ENCODE measurements around the gene NCS1.

Gene NCS1

DNA sequence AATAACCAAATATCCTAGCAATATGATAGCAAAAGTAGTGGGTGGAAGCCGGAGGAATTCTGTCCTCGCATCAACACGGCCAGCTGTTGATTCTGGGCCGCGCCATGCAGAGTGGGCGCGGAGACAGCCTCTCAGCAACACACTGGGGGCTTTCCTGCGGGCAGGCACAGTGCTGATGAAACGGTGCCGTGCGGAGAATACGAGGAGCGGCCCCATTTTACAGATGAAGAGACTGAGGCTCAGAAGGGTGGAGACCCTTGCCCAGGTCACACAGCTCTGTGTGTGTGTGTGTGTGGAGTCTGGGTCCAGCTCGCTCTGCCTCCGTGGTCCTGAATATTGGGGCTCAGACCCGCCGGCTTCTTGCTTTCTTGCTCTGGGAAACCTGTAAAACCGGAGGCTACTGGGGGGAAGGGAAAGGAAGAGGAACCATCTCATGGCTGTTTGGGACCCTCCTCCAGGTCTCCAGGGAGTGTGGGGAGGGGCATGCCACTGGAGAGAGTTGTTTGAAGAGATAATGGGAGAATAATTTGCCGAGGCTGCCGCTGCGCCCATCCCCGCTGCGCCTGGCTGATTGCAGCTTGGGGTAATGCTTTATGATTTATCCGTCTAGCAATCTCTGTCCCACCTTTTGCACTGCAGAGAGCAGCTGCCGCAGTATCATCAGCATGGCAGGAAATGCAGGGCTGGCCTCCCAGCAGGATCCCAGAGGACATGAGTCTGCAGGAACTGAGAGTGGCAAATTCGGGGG, 36.6 kb downstream of the NCS1 start:
- POLR2A ChIA-PET: no interaction called here
- TF ChIP-seq, protein P1, sequence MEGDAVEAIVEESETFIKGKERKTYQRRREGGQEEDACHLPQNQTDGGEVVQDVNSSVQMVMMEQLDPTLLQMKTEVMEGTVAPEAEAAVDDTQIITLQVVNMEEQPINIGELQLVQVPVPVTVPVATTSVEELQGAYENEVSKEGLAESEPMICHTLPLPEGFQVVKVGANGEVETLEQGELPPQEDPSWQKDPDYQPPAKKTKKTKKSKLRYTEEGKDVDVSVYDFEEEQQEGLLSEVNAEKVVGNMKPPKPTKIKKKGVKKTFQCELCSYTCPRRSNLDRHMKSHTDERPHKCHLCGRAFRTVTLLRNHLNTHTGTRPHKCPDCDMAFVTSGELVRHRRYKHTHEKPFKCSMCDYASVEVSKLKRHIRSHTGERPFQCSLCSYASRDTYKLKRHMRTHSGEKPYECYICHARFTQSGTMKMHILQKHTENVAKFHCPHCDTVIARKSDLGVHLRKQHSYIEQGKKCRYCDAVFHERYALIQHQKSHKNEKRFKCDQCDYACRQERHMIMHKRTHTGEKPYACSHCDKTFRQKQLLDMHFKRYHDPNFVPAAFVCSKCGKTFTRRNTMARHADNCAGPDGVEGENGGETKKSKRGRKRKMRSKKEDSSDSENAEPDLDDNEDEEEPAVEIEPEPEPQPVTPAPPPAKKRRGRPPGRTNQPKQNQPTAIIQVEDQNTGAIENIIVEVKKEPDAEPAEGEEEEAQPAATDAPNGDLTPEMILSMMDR (IDR thresholded peaks at IDR 0.05; ENCODE audit: control extremely low read depth, extremely low read depth, low read depth, missing control alignments): no peak
- DNase-seq (ENCODE audit: extremely low spot score): no peak
- CTCF ChIA-PET: no interaction called here

DNA sequence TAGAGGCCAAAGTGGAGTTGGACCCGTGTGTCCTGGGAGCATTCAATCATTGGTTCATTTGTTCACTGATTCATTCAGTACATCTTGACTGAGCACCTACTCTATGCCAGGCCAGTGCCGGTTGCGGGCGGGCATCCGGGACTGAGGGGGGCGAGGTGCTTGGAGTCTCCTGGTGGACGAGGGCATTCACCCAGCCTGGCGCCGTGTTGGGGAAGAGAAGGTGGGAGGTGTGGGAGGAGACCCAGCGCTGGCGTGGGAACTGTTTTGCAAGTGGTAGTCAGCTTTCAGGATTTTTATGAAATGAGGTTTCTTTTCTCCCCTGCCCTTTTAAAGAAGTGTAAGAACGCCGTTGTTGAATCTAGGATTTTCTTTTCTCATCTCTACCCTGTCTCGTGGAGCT, 37.2 kb downstream of the NCS1 start:
- ChIA-PET POLR2A (no interaction called here), CTCF (no interaction called here)
- TF ChIP-seq, protein P1 (IDR thresholded peaks at IDR 0.05; ENCODE audit: control extremely low read depth, extremely low read depth, low read depth, missing control alignments): no peak
- DNase-seq (ENCODE audit: extremely low spot score): no peak

- CTCF ChIA-PET: no interaction called here
- POLR2A ChIA-PET: interaction anchor here (0.5 kb wide), 1 partner anchor 103 kb away, joined by 3 read pairs; no protein-coding TSS in a partner anchor
- TF ChIP-seq, protein P1 (IDR thresholded peaks at IDR 0.05; ENCODE audit: control extremely low read depth, extremely low read depth, low read depth, missing control alignments): no peak
- DNase-seq (ENCODE audit: extremely low spot score): no peak
Observed at GRCh38 chr9:130211548-130212226, 39.5 kb downstream of the NCS1 start.

DNA sequence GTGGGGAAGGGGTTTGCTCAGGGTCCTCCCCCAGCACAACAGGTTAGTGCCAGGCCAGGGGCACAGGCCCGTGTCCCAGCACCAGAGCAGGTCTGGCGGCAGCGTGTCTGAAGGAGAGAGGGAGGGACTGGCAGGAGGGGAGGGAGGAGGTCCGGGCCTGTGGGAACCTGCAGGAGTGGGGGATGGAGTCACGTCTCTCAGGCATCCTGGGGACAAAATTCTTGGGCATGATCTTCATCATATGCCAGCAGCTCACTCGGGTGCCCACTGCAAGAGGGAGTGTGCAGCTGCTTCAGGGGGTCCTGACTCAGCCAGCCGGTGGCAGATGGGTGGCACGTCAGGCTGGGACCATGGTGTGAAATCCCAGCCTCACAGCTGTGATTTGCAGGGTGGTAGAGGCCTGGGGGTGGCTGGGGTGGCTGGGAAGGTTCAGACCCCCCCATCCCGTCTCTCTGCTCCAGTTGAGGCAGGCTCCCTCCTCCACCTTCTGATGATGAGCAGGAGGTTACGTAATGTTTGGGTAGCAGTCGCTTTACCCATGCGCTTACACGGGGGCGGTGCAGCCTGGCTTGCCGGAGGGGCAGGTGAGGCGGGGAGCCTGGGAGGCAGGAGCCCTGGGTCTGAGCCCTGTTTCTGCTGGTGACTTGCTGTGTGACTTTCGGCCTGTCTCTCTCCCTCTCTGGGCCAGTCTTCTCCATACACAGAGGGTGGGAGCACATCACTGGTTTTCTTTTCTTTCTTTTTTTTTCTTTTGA, 40.5 kb downstream of the NCS1 start:
- DNase-seq (ENCODE audit: extremely low spot score): no peak
- TF ChIP-seq, protein P1 (IDR thresholded peaks at IDR 0.05; ENCODE audit: control extremely low read depth, extremely low read depth, low read depth, missing control alignments): no peak
- POLR2A ChIA-PET: no interaction called here

GRCh38 chr9:130213911-130214761, 41.9 kb downstream of the NCS1 start:
- CTCF ChIA-PET: no interaction called here
- POLR2A ChIA-PET: no interaction called here
- no peak for DNase-seq (ENCODE audit: extremely low spot score)
- TF ChIP-seq, protein P1 (IDR thresholded peaks at IDR 0.05; ENCODE audit: control extremely low read depth, extremely low read depth, low read depth, missing control alignments): no peak

More for the DNA sequence above, 40.5 kb downstream of the NCS1 start:
- CTCF ChIA-PET: no interaction called here

Data from GM10248 (cell line).